WTC11 (cell line): ENCODE results near the gene KLRF2. TPM values are rescaled to one million over a fixed set of nuclear protein-coding genes. Genes with fewer than 3 reads are reported as not detected.

ENCODE experiments used
- ATAC-seq: fragments of 200-7000 bp; cut with Tn5 transposase; 2 replicates; pipeline ENCODE4 v1.10.0; 2021; ENCODE audit warnings: mild to moderate bottlenecking, moderate library complexity
- CTCF ChIA-PET: fragments of 300-600 bp; sonication (Branson Sonifier 250); formaldehyde crosslinking; loops from one replicate; lab custom pipeline; 2021; ENCODE audit warnings: antibody characterized with exemption; lab: Charles Lee
- POLR2A ChIA-PET: fragments of 350-600 bp; sonication (Branson Sonifier 250); formaldehyde crosslinking; loops from one replicate; lab custom pipeline; 2021; ENCODE audit warnings: antibody characterized with exemption; lab: Charles Lee
- DNase-seq: peaks from one replicate; pipeline ENCODE4 v3.0.0; 2021; ENCODE audit warnings: low spot score
- H3K27ac Mint-ChIP-seq: 2 replicates; pipeline ENCODE4 v1.8.0; 2021; ENCODE audit warnings: mixed read lengths
- H3K27me3 Mint-ChIP-seq: 2 replicates; pipeline ENCODE4 v1.8.0; 2021; ENCODE audit warnings: low read depth, mild to moderate bottlenecking, moderate library complexity, mixed read lengths
- H3K36me3 Mint-ChIP-seq: 2 replicates; pipeline ENCODE4 v1.8.0; 2021; ENCODE audit warnings: mixed read lengths
- H3K4me1 Mint-ChIP-seq: 2 replicates; pipeline ENCODE4 v1.8.0; 2022; ENCODE audit warnings: mixed read lengths
- H3K4me3 Mint-ChIP-seq: 2 replicates; pipeline ENCODE4 v1.8.0; 2021; ENCODE audit warnings: mild to moderate bottlenecking, moderate library complexity, mixed read lengths
- H3K9me3 Mint-ChIP-seq: 2 replicates; pipeline ENCODE4 v1.8.0; 2021; ENCODE audit warnings: mixed read lengths
- CREB1 ChIP-seq: sonication (generic); formaldehyde crosslinking; IDR thresholded peaks from 2 replicates; pipeline ENCODE4 v1.8.0; 2023; ENCODE audit warnings: mild to moderate bottlenecking, missing genetic modification reagents
- CREM ChIP-seq: sonication (generic); formaldehyde crosslinking; IDR thresholded peaks from 2 replicates; pipeline ENCODE4 v1.8.1; 2022; ENCODE audit warnings: mild to moderate bottlenecking, missing genetic modification reagents, moderate library complexity
- FOXJ3 ChIP-seq: sonication (generic); formaldehyde crosslinking; IDR thresholded peaks from 2 replicates; pipeline ENCODE4 v1.9.0; 2021; ENCODE audit warnings: missing genetic modification reagents, mild to moderate bottlenecking, borderline replicate concordance
- GTF2I ChIP-seq: fragments of 250-450 bp; sonication (Bioruptor Pico); conservative IDR thresholded peaks from 2 replicates; pipeline ENCODE4 v1.4.0; 2021; ENCODE audit warnings: mild to moderate bottlenecking
- HMGA2 ChIP-seq: fragments of 250-450 bp; sonication (Bioruptor Pico); IDR thresholded peaks from 2 replicates; pipeline ENCODE4 v1.4.0; 2021; ENCODE audit warnings: mild to moderate bottlenecking, moderate library complexity
- SMAD4 ChIP-seq: sonication (generic); formaldehyde crosslinking; IDR thresholded peaks from 2 replicates; pipeline ENCODE4 v1.8.0; 2022; ENCODE audit warnings: mild to moderate bottlenecking, missing genetic modification reagents
- SOX15 ChIP-seq: fragments of 250-450 bp; sonication (Bioruptor Pico); IDR thresholded peaks from 2 replicates; pipeline ENCODE4 v1.9.0; 2021; ENCODE audit warnings: mild to moderate bottlenecking
- ZNF121 ChIP-seq: sonication (generic); formaldehyde crosslinking; IDR thresholded peaks from 2 replicates; pipeline ENCODE4 v1.8.0; 2023; ENCODE audit warnings: missing genetic modification reagents
- ZNF232 ChIP-seq: sonication (generic); formaldehyde crosslinking; IDR thresholded peaks from 2 replicates; pipeline ENCODE4 v1.8.0; 2022; ENCODE audit warnings: mild to moderate bottlenecking, missing genetic modification reagents
- ZNF263 ChIP-seq: sonication (generic); formaldehyde crosslinking; IDR thresholded peaks from 2 replicates; pipeline ENCODE4 v1.8.1; 2022; ENCODE audit warnings: low read depth, mild to moderate bottlenecking, moderate library complexity, missing genetic modification reagents
- ZNF671 ChIP-seq: fragments of 250-450 bp; sonication (Bioruptor Pico); IDR thresholded peaks from 2 replicates; pipeline ENCODE4 v1.8.0; 2021; ENCODE audit warnings: mild to moderate bottlenecking
- total RNA-seq: library from RNA; stranded (reverse); gene quantifications from 3 replicates; pipeline ENCODE4 v1.2.3, GENCODE V29; 2021
- TF ChIP-seq, protein P1 (sequence below): sonication (generic); formaldehyde crosslinking; IDR thresholded peaks from 2 replicates; pipeline ENCODE4 v1.8.0; 2022; ENCODE audit warnings: mild to moderate bottlenecking, missing genetic modification reagents
- TF ChIP-seq, protein P2 (sequence below): sonication (generic); formaldehyde crosslinking; IDR thresholded peaks from 2 replicates; pipeline ENCODE4 v1.8.1; 2022; ENCODE audit warnings: mild to moderate bottlenecking, moderate library complexity, missing genetic modification reagents
- TF ChIP-seq, protein P3 (sequence below): fragments of 250-450 bp; sonication (Bioruptor Pico); IDR thresholded peaks from 2 replicates; pipeline ENCODE4 v1.9.0; 2021; ENCODE audit warnings: mild to moderate bottlenecking
- TF ChIP-seq, protein P4 (sequence below): fragments of 250-450 bp; sonication (Bioruptor Pico); IDR thresholded peaks from 2 replicates; pipeline ENCODE4 v1.9.0; 2021; ENCODE audit warnings: moderate library complexity, mild to moderate bottlenecking, inconsistent platforms, borderline replicate concordance
- TF ChIP-seq, protein P5 (sequence below): fragments of 250-450 bp; sonication (Bioruptor Pico); IDR thresholded peaks from 2 replicates; pipeline ENCODE4 v1.8.0; 2021; ENCODE audit warnings: mild to moderate bottlenecking
- TF ChIP-seq, protein P6 (sequence below): sonication (generic); formaldehyde crosslinking; IDR thresholded peaks from 2 replicates; pipeline ENCODE4 v1.8.0; 2022; ENCODE audit warnings: mild to moderate bottlenecking, missing genetic modification reagents
- TF ChIP-seq, protein P7 (sequence below): fragments of 250-450 bp; sonication (Bioruptor Pico); IDR thresholded peaks from 2 replicates; pipeline ENCODE4 v1.9.0; 2021; ENCODE audit warnings: mild to moderate bottlenecking
- TF ChIP-seq, protein P8 (sequence below): sonication (generic); formaldehyde crosslinking; IDR thresholded peaks from 2 replicates; pipeline ENCODE4 v1.8.0; 2023; ENCODE audit warnings: mild to moderate bottlenecking, missing genetic modification reagents

KLRF2 gene
- total RNA-seq, 1 experiment from 2014 or later: not detected

DNA sequence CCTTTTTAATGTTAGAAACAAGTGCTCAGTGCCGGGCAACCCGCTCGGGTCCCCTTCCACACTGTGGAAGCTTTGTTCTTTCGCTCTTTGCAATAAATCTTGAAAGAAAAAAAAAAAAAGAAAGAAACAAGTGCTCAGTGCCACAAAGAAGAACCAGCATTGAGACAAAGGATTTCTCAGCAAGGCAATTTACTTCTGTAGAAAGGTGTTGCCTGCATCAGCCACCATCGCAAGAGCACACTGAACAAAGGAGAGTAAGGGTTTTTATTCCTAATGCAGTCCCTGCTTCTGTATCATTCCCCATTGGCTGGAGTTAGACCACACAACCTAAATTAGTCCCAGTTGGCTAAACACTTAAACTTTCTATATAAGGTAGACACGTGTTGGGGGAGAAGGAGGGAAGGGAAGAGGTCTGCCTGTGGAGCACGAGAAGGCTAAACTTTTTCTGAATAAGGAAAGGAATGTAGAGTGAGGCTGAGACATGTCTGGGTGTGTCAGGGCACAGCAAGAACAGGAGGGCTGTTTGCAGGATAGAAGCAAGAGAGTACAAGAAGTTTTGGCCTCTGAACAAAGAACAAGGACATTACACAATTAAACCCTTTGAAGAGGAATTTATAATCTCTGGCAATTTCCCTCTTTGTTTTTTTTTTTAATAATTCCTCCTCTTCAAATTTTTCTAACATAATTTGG, 21.4 kb downstream of the KLRF2 start:
- Mint-ChIP-seq H3K4me1 (peaks cover 35% of the 10 kb centered on the region), H3K36me3 (peaks cover 57% of the 10 kb centered on the region), H3K9me3 (peaks cover 49% of the 10 kb centered on the region), H3K27ac (no peak overlapping the region), H3K4me3 (peak overlapping the region; percentile 45), H3K27me3 (no peaks in the 10 kb centered on the region)
- ChIA-PET CTCF (no interaction called here), POLR2A (no interaction called here)
- no peak for ATAC-seq
- no peak for TF ChIP-seq GTF2I (CRISPR knock-in tag)
- no peak for TF ChIP-seq ZNF232 (CRISPR knock-in tag)
- no peak for TF ChIP-seq CREB1 (CRISPR knock-in tag)
- no peak for TF ChIP-seq HMGA2 (CRISPR knock-in tag)
- TF ChIP-seq, protein P1, sequence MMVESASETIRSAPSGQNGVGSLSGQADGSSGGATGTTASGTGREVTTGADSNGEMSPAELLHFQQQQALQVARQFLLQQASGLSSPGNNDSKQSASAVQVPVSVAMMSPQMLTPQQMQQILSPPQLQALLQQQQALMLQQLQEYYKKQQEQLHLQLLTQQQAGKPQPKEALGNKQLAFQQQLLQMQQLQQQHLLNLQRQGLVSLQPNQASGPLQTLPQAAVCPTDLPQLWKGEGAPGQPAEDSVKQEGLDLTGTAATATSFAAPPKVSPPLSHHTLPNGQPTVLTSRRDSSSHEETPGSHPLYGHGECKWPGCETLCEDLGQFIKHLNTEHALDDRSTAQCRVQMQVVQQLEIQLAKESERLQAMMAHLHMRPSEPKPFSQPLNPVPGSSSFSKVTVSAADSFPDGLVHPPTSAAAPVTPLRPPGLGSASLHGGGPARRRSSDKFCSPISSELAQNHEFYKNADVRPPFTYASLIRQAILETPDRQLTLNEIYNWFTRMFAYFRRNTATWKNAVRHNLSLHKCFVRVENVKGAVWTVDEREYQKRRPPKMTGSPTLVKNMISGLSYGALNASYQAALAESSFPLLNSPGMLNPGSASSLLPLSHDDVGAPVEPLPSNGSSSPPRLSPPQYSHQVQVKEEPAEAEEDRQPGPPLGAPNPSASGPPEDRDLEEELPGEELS (CRISPR knock-in tag): no peak
- TF ChIP-seq CREM (CRISPR knock-in tag): no peak
- TF ChIP-seq, protein P2, sequence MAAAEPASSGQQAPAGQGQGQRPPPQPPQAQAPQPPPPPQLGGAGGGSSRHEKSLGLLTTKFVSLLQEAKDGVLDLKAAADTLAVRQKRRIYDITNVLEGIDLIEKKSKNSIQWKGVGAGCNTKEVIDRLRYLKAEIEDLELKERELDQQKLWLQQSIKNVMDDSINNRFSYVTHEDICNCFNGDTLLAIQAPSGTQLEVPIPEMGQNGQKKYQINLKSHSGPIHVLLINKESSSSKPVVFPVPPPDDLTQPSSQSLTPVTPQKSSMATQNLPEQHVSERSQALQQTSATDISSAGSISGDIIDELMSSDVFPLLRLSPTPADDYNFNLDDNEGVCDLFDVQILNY (CRISPR knock-in tag): no peak
- TF ChIP-seq FOXJ3: no peak
- TF ChIP-seq, protein P3, sequence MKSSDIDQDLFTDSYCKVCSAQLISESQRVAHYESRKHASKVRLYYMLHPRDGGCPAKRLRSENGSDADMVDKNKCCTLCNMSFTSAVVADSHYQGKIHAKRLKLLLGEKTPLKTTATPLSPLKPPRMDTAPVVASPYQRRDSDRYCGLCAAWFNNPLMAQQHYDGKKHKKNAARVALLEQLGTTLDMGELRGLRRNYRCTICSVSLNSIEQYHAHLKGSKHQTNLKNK (CRISPR knock-in tag): no peak
- TF ChIP-seq SOX15 (CRISPR knock-in tag): no peak
- TF ChIP-seq SMAD4 (CRISPR knock-in tag): no peak
- TF ChIP-seq ZNF121 (CRISPR knock-in tag): no peak
- TF ChIP-seq, protein P4, sequence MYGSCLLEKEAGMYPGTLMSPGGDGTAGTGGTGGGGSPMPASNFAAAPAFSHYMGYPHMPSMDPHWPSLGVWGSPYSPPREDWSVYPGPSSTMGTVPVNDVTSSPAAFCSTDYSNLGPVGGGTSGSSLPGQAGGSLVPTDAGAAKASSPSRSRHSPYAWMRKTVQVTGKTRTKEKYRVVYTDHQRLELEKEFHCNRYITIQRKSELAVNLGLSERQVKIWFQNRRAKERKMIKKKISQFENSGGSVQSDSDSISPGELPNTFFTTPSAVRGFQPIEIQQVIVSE (CRISPR knock-in tag): no peak
- TF ChIP-seq, protein P5, sequence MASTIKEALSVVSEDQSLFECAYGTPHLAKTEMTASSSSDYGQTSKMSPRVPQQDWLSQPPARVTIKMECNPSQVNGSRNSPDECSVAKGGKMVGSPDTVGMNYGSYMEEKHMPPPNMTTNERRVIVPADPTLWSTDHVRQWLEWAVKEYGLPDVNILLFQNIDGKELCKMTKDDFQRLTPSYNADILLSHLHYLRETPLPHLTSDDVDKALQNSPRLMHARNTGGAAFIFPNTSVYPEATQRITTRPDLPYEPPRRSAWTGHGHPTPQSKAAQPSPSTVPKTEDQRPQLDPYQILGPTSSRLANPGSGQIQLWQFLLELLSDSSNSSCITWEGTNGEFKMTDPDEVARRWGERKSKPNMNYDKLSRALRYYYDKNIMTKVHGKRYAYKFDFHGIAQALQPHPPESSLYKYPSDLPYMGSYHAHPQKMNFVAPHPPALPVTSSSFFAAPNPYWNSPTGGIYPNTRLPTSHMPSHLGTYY: no peak
- TF ChIP-seq, protein P6, sequence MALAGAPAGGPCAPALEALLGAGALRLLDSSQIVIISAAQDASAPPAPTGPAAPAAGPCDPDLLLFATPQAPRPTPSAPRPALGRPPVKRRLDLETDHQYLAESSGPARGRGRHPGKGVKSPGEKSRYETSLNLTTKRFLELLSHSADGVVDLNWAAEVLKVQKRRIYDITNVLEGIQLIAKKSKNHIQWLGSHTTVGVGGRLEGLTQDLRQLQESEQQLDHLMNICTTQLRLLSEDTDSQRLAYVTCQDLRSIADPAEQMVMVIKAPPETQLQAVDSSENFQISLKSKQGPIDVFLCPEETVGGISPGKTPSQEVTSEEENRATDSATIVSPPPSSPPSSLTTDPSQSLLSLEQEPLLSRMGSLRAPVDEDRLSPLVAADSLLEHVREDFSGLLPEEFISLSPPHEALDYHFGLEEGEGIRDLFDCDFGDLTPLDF (CRISPR knock-in tag): no peak
- no peak for TF ChIP-seq ZNF671 (CRISPR knock-in tag)
- TF ChIP-seq ZNF263 (CRISPR knock-in tag): no peak
- no peak for DNase-seq

DNA sequence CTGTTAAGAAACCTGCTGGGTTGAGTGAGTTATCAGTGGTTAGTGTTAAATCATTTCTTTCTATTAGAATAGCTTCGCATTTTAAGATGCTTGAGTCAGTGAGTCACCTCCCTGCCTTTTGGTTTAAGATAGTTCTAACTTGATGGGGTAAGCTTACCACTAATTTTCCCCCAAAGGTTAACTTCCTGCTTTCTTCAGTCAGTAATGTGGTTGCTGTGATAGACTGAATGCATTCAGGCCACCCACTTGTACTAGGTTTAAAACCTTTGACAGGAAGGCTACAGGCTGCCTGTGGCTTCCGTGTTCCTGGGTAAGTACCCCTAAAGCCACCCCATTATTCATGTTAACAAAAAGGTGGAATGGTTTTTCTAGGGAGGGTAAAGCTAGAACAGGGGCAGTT, 25.6 kb downstream of the KLRF2 start:
- H3K27ac Mint-ChIP-seq: no peak overlapping the region
- peak overlapping the region; percentile 76 for H3K4me3 Mint-ChIP-seq
- H3K27me3 Mint-ChIP-seq: peaks cover 8% of the 10 kb centered on the region
- H3K4me1 Mint-ChIP-seq: peaks cover 18% of the 10 kb centered on the region
- CTCF ChIA-PET: no interaction called here
- H3K9me3 Mint-ChIP-seq: peaks cover 75% of the 10 kb centered on the region
- no peak for ATAC-seq
- H3K36me3 Mint-ChIP-seq: peaks cover 80% of the 10 kb centered on the region
- no peak for DNase-seq
- POLR2A ChIA-PET: no interaction called here
- TF ChIP-seq ZNF121 (CRISPR knock-in tag): no peak
- TF ChIP-seq, protein P7, sequence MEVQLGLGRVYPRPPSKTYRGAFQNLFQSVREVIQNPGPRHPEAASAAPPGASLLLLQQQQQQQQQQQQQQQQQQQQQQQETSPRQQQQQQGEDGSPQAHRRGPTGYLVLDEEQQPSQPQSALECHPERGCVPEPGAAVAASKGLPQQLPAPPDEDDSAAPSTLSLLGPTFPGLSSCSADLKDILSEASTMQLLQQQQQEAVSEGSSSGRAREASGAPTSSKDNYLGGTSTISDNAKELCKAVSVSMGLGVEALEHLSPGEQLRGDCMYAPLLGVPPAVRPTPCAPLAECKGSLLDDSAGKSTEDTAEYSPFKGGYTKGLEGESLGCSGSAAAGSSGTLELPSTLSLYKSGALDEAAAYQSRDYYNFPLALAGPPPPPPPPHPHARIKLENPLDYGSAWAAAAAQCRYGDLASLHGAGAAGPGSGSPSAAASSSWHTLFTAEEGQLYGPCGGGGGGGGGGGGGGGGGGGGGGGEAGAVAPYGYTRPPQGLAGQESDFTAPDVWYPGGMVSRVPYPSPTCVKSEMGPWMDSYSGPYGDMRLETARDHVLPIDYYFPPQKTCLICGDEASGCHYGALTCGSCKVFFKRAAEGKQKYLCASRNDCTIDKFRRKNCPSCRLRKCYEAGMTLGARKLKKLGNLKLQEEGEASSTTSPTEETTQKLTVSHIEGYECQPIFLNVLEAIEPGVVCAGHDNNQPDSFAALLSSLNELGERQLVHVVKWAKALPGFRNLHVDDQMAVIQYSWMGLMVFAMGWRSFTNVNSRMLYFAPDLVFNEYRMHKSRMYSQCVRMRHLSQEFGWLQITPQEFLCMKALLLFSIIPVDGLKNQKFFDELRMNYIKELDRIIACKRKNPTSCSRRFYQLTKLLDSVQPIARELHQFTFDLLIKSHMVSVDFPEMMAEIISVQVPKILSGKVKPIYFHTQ (CRISPR knock-in tag): no peak
- TF ChIP-seq, protein P8, sequence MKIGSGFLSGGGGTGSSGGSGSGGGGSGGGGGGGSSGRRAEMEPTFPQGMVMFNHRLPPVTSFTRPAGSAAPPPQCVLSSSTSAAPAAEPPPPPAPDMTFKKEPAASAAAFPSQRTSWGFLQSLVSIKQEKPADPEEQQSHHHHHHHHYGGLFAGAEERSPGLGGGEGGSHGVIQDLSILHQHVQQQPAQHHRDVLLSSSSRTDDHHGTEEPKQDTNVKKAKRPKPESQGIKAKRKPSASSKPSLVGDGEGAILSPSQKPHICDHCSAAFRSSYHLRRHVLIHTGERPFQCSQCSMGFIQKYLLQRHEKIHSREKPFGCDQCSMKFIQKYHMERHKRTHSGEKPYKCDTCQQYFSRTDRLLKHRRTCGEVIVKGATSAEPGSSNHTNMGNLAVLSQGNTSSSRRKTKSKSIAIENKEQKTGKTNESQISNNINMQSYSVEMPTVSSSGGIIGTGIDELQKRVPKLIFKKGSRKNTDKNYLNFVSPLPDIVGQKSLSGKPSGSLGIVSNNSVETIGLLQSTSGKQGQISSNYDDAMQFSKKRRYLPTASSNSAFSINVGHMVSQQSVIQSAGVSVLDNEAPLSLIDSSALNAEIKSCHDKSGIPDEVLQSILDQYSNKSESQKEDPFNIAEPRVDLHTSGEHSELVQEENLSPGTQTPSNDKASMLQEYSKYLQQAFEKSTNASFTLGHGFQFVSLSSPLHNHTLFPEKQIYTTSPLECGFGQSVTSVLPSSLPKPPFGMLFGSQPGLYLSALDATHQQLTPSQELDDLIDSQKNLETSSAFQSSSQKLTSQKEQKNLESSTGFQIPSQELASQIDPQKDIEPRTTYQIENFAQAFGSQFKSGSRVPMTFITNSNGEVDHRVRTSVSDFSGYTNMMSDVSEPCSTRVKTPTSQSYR (CRISPR knock-in tag): no peak
